Activated CD4-positive, alpha-beta T cell treated with anti-CD3 and anti-CD28 coated beads for 1 hour (primary cell): ENCODE data around the gene CHMP6.
"Not testable (repeated sequence)": the region's sequence is repeated elsewhere in the genome, so short reads cannot be mapped to it uniquely, and the experiment has no call there.

ENCODE experiments used
- DNase-seq: peaks from one replicate; pipeline ENCODE4 v3.0.0-alpha.2; 2020

The CHMP6 gene

DNA sequence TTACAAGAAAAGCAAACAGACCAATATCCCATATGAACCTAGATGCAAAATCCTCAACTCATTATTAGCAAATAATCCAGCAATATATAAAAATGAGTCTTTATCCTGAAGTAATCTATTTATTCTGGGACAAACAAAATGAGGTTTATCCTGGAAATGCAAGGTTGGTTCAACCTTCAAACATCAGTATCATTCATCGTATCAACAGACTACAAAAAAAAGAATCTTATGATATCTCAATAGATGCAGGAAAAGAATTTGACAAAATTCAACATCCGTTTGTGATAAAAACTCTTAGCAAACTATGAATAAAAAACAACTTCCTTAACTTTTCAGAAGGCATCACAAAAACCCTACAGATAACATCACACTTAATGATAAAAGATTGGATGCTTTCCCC lies 24.9 kb downstream of the CHMP6 start:
- DNase-seq = no peak

DNA sequence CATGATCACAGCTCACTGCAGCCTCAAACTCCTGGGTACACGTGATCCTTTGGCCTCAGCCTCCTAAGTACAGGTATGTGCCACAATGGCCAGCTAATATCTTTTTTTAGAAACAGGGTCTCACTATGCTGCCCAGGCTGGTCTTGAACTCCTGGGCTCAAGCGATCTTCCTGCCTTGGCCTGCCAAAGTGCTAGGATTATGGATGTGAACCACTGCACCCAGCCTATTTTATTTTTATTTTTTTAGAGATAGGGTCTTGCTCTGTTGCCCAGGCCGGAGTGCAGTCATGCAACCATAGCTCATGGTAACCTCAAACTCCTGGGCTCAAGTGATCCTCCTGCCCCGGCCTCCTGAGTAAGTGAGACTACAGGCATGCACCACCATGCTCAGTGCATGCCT lies 25.7 kb downstream of the CHMP6 start:
- DNase-seq = not testable (repeated sequence)

DNA sequence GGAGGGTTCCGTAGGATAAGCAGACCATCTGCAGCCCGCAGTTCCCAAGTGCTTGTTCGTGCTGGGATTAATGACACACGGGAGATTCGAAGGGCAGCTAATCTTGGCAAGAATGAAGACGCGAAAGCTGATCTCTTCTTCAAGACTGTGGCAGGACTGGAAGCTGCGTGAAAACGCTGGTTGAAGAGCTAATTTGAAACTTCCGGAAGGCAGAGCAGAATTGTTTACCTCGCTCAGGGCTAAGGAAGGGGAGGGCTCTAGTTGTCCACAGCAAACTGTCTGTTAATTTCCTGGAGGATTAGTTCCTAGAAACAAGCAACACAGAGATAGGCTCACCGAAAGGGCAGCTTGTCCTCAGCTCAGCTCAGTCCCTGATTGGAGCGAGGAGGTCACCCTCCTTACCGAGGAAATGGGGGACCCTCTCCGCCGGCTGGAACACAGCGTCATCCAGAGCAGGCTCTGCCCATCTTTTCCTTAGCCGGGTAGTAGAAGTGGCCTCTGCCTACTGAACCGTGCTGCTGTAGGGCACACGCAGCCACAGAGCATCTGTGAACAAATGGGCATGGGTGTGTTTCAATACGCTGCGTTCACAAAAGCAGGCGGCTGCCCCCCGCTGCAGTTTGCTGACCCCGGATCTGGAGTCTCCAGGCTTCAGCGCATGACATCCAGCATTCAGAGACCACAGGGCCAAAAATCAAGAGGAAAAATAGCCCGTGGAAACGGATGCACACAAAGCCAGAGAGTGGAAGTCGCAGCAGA lies 26.6 kb downstream of the CHMP6 start:
- DNase-seq = no peak

DNA sequence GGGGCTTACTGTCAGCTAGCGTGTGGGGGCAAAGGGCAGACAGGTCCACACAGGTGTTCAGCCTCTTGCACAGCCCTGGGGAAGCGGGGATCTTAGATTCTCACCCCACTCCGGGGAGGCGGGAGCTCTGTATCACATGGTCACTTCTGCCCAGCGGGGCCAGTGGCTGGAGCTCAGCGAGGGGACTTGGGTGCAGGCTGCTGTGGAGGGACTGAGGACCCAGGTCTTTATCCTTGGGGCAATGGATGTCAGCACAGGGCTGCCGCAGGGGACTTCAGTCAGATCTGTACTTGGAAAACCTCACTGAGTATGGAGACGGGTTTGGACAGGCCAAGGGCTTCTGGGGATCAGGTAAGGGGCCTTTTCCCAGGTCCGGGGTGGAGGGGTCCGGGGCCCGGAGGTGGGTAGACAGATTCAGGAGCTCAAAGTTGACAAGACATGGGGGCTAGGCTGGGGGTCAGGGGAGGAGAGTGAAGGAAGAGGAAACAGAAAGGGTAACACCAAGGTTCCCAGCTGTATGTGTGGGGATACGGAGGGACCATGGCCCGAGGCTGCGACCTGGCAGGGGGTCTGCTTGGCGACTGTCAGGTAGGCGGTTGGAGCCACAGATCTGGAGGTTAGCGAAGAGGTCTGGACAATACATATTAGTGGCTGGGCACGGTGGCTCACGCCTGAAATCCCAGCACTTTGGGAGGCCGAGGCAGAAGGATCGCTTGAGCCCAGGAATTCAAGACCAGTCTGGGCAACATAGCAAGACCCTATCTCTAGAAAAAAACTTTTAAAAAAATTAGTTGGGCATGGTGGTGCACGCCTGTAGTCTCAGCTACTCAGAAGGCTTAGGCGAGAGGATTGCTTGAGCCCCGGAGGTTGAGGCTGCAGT lies 28.2 kb downstream of the CHMP6 start:
- DNase-seq = no peak

DNA sequence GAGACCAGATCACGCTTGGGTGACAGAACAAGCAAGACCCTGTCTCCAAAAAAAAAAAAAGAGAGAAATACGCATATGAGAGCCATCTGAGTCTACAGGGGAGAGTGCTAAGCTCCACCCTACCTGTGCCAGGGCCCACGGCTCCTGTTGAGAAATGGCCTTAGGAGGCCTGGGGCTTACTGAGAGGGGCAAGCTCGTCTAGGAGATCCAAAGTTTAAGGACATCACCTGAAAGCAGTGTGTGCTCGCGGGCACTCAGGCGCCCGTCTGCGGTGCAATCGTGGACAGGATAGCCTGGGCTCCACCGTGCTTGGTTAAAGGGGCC lies 28.8 kb downstream of the CHMP6 start:
- DNase-seq = no peak

DNA sequence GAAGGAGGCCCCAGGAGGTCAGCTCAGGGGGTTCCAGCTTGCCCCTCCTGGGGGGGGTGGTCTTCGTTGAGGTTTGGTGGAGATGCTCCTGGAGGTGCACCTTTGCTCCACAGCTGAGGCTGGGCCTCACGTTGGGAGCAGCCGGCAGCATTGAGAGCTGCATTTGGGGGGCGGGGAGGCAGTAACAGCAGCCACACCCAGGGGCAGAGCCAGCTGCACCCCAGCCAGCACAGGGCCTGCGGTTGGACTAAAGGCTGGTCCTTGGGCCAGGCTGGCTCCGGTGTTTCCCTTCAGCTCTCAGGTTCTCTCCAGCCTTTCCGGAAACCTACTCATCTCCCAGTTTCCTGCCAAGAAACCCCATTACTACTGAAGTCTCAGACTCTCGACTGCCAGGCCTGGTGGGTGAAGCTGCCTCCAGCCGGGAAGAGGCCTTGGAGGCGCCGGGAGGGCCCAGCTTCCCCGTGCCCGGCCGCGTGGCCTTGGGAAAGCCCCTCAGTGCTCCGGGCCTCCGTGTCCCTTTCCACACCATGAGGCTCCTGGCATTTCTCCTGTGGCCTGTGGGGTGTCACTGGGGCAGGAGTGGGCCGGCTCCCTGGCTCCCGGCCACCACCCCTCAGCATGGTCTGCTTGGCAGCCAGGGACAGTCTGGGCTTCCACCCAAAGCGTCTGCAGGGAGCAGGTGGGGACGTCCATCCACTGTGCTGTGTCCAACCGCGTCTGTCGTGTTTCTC lies 29.3 kb downstream of the CHMP6 start:
- no peak for DNase-seq

DNA sequence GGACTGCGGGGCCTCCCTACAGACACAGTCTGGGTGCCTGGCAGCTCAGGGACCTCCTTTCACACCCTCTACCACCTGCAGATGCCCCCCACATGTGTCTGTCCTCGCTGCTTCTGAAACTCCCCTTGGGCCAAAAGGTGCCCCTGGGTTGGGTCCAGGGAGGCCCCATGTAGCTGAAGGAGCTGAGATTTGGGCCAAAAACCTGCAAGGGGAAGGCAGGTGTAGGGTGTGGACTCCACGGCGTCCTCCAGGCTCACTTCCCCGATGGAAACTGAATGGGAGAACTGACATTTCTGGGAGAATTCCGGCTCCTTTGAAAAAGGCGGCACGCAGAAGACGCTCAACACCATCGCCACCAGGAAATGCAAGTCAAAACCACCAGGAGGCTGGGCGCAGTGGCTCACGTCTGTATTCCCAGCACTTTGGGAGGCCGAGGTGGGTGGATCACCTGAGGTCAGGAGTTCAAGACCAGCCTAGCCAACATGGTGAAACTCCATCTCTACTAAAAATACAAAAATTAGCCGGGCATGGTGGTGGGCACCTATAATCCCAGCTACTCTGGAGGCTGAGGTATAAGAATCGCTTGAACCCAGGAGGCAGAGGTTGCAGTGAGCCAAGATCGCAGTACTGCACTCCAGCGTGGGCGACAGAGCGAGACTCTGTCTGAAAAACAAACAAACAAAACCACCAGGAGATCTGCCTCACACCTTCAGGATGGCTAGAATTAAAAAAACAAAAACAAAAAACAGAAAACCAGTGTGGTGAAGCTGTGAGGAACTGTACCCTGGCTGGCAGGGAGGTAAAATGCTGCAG lies 30.1 kb downstream of the CHMP6 start:
- DNase-seq = no peak

DNA sequence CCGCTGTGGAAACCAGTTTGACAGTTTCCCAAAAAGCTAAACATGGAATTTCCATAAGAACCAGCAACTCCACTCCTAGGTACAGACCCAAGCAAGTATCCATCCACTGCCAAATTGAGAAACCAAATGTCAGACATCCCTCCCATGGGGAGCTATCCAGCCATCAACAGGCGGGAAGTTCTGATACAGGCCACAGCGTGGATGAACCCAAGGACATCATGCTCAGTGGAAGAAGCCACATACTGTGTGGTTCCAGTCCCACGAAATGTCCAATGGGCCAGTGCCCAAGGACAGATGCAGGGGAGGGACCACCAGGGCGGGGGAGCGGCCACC lies 30.7 kb downstream of the CHMP6 start:
- no peak for DNase-seq

DNA sequence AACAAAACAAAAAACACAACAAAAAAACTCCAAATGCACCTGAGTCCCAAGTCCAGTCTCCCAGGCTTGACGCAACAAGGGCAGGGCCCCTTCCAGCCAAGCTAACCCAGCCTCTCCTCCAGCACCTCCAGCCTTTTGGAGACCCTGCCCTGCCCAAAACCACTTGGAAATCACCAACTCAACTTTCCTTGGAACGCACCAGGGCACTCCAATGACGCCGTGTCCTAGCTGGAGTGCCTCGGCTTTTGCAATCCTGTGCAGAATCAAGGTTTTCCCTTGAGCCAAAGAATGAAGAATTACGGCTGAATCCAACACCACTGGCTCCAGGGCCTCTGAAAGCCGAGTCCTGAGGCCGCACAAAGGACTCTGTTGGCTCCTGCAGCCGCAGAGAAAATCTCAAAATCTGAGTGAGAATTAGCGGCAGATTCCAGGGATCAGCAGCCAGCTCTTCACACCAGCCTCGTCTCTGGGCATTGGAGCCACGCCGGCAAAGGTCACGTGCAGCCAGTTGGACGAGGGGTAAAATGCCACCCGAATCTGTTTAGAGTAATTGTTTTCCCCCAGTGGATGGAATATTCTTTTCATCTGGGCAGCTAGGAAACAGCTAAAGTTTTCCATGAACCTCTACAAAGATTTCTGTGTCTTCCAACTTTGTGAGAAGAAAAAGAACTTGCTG lies 33.6 kb downstream of the CHMP6 start:
- DNase-seq = no peak

DNA sequence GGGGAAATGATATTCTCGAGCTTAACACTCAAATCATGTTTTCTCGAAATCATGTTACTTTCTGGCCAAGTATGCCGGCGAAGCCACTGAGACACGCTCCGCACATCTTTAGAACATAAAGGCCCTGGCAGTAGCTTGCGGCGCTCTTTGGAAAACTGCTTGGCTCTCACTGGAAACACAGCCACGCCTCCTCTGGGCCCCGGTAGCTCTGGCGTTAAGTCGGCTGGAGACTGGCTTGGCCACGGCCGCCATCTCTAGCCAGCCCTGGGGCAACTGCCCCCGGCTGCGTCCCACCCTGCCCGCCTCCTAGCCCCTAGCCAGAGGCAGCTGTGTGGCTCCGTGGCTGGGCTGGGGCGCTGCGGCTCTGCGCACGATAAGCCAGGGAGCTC lies 34.1 kb downstream of the CHMP6 start:
- no peak for DNase-seq

DNA sequence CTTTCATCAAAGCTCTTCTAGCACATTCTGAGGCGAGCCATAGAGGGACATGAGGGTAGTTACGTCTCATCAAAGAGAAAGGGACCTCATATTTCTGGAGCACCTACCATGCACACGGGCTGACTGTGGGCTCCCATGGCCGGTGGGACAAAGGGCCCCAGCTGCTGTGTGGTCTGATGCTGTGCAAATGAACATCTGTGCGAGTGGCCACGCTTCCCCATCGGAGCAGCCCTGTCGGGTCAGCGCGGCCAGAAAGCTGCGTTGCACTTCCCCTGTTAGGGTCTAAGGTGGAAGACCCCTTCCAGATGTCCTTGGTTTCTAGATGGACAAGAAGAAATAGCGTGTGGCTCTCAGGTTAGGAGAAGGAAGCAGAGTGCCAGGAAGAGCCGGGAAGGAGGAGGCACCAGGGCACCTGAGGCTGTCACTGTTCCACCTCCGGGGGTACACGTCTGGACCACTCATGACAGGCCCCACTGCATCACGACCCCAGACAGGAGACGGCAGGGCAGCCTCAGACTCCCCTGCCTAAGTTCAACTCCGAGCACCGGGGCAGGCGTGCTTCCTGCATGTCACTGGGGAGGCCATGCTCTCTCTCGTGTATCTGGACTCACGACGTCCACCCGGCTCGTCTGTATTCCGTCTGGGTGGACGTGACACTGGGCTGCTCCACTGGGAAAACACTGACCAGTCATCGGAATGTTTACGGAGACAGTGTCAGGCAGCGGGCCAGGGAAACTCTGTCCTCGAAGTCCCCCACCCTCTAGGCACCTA lies 34.8 kb downstream of the CHMP6 start:
- DNase-seq = no peak

DNA sequence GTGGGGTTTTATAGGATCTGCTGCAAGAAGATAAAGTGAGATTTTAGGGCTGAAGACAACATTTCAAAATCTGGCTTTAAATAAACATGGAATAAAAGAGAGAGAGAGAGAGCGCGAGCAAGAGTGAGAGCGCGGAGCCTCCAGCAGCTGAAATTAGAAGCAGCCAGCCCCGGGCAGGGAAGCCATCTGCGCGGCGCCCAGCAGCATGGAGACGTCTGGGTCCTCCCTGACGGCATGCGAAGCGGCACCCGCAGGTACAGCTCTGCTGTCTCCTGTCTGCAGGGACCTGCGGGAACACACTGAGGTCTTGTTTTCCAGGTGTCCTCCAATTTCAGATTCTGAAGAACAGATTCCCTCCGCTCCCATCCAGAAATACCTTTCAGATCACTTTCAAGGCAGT lies 35.4 kb downstream of the CHMP6 start:
- no peak for DNase-seq

DNA sequence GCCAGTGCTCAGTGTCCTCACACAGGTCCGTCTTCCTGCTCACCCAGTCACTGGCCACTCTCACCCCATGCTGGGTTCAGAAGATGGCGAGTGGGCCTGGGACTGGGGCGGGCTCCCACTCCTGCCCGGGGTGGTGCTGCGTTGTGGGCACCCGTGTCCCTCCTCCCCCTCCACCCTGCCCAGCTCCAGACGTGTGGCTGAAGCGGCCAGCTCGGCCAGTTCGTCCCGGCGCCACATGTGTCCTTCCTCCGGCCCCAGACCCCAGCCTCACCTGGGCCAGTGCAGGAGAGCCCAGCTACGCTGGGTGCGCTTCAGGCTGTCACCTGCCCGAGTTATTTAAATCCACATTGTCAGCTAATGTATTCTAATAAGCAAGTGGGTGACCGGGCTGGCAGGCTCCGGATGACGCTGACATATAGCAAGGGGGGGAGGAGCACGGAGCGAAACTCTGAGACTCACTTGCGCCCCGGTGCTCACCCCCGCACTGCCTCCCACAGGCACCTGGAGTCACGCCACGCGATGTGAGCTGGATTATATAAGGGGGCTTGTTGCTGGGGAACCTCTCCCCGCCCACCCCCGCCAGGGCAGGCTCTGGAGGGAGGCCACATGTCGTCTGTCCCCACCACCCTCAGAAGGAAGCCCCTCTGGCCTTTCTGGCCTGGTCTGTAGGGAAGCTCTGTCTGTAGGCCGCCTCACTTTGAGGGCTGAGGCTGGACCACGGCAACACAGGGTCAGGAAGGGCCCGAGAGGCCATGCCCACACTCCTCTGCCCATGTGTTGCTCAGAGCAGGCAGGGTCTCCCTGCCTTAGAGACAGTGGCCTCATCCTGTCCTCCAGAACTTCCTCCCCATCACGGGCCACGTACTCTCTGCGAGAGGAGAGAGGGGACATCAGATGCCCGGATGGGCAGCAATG lies 36.2 kb downstream of the CHMP6 start:
- no peak for DNase-seq

DNA sequence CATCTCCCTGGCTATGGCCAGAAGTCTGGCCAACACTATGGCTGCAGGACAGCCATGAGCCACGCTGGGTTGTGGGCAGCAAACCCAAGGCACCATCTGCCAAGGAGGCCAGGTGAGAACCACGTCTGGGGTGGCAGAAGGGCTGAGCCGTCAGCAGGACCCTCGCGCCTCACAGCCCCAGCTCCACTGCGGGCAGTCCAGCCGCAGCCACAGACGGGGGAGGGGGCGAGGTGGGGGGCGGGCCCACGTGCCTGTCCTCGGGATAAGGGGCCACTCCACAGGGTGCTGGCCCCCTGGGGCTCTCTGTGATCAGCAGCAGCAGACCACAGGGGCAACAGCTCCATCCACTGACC lies 36.8 kb downstream of the CHMP6 start:
- no peak for DNase-seq

DNA sequence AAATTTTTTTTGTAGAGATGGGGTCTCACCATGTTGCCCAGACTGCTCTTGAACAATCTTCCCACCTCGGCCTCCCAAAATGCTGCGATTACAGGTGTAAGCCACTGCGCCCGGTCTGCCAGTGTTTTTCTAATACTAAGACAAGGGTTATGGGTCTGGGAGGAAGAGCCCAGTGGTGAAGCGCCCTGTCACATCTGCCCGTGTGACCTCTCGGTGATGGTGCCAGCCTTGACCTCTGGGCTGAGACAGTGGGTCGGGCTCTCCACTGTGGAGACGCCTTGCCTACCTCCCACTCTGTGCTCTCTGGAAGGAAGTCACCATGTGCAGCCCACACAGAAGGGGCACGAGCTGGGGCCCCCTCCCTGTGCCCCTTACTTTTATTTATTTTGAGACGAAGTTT lies 38.2 kb downstream of the CHMP6 start:
- DNase-seq = no peak

DNA sequence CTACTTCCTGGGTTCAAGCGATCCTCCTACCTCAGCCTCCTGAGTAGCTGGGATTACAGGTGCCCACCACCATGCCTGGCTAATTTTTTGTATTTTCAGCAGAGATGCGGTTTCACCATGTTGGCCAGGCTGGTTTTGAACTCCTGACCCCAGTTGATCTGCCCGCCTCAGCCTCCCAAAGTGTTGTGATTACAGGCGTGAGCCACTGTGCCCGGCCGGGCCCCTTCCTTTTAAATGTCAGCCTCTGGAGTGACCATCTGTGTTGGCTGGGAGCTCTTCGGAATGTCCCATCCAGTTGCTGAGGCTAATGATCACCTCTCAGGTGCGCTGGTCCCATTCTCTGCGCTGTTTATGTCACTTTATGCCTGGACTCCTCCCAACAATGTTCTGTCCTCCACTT lies 38.7 kb downstream of the CHMP6 start:
- DNase-seq = not testable (repeated sequence)

DNA sequence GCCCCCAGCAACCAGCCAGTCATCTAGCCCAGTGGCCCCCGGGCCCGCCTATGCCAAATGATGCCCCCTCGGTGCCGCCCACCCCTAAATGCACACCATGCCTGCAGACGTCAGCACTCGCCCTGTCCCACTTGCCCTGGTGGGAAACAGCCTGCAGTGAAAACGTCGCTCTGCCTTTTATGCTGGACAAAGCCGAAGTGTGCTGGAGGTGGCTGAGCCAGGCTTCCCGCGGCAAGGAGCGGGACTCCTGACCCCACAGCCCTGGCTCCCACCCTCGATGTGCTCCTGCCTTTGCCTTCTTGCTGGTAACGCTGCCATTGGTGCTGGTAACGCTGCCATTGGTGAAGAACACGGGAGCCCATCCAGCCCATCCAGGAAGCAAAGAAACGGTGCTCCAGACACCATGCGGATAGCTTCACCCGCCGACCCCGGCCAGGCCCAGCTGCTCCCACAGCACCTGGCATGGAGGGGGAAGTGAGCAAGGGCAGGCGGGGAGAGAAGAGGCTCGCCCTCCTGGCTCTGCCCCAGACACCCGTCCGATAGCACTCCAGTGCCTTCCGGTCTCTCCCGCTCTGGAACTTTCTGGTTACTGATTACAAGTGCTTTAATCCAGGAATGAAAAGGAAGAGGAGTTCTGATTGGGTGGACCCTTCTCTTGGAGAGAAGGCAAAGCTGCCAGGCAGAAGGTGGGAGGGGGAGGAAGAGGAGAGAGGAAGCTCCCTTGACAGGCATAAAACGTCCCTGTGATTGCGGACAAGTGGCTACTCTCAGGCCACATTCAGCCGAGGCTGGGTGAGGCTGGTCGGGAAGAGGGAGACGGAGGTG lies 39.3 kb downstream of the CHMP6 start:
- DNase-seq = no peak

DNA sequence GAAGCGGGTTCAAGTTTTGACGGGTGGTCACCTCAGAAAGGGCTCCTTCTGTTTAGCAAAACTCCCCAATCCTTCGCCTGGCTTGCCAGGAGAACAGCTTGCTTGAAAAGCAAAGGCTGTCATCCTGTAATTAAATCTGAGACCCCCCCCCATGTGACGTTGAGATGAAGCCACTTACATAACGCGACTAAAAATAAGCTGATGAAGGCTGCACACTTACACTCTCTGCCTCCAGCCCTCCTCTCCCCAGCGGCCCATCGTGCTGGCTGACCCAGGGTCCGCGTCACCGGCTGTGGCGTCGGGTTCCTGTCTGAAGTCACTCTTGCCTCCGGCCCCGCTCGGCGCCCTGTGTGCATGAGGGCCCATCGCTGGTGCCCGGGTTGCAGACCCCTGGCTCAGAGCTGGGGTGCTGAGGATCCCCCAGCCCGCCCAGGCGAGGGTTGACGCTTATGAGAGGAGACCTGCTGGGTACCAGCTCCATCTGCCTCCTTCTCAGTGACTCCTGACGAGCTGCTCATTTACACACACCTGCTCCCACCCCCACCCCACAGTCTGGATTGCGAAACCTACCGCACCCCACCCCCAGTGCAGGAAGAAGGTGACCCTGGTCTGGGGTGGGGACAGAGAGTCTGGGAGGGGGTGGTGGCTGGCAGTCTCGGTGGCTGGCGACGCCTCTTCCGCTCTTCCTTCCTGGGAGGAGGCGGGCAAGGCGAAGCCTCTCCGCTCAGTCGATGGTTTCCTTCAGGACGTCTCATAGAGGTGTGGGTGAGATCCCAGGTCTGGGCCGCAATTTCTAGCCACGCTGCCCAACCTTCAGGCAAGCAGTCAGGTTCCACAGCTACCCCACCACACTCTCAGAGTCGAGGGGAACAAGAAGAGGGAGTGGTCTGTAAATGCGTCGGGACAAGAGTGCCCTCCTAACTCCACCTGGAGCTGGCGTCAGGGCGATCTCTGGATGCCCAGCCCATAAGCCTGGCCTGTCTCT lies 40.2 kb downstream of the CHMP6 start:
- DNase-seq = no peak
